Measurements from ENCODE around the gene DRC7. TPM values are rescaled to one million over a fixed set of nuclear protein-coding genes. Genes with fewer than 3 reads are reported as not detected.
A peak's percentile ranks its signal among the peaks of the same experiment; 100 is the strongest.

DRC7 gene
- total and polyA plus RNA-seq, 9 of the 15 experiments (the other 6 are each of a cell fraction or from before 2014, with no cell fraction given), result 0.04 to 0.33 (median 0.12) TPM; not detected in 3

DNA sequence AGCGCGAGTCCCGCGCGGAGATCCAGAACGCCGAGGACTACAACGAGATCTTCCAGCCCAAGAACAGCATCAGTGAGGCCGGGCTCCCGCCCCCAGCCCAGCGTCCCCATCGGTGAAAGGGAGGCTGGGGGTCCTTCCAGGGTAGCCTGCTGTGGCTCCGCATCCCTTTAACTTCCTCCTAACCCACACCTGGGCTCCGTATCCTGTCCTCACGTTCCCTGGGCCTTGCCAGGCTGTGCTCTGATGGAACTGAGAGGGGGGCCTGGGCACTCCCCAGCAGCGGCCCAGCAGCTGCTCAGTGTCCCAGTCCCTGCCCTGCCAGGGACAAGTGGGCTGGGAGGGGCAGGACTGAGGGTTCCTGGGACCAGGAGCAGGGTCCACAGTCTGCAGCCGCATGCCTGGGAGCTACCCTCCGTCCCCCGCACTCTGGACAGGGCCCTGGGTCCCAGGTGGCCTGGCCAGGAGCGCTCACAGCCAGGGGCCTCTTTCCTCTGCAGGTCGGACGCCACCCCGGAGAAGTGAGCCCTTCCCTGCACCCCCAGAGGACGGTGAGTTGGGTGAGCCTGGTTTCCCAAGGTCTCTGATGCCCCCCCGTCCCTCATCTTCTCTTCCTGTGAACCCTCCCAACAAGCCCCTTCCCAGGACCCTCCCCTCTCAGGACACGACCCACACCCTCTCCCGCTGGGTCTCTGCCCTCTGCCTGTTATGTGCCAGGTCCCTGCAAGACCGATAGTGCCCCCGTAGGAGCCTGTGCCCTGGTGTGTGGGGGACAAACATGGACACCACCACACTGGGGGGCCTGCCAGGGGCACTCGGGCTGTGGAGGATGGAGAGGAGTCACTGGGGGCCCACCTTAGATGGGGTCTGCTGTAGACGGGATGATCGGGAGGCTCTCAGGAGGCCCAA lies 59.1 kb downstream of the DRC7 start:
- intact Hi-C loops (cut with micrococcal nuclease), result no loop called here
- H3K4me3 ChIP-seq, result no peak overlapping the region
- no peaks in the 10 kb centered on the region for H3K79me2 ChIP-seq (ENCODE audit: control insufficient read depth, insufficient read depth, low read length)
- BruUV-seq (replicated peaks), result no TSS peak
- FAIRE-seq, result no peak
- in situ Hi-C loops (cut with MboI), result loop anchor here (10.0 kb wide), 1 partner anchor 251 kb away; the partner anchor contains the start of genes USB1 and ZNF319
- no peak overlapping the region for H2AFZ ChIP-seq (ENCODE audit: low read depth, low read length)
- H3K4me2 ChIP-seq (ENCODE audit: insufficient read depth, low read length), result no peak overlapping the region
- no peak overlapping the region for H3K27ac ChIP-seq (ENCODE audit: extremely low read depth, low read depth, low read length)
- no peak overlapping the region; a peak in 1 of 4 replicates for H3K9ac ChIP-seq (ENCODE audit: insufficient read depth in 1 of 2, low read depth in 2 of 2, low read length in 2 of 2)
- H3K27me3 ChIP-seq (ENCODE audit: control insufficient read depth in 2 of 2, insufficient read depth in 2 of 2, low read length in 2 of 2), result no peaks in the 10 kb centered on the region
- H3K9me3 ChIP-seq (replicated peaks; ENCODE audit: control insufficient read depth, insufficient read depth, low read depth, low read length), result no peaks in the 10 kb centered on the region
- no peaks in the 10 kb centered on the region for H3K9me1 ChIP-seq (ENCODE audit: control insufficient read depth, insufficient read depth, low read length)
- no peak for DNase-seq (ENCODE audit: extremely low read depth in 1 of 4, low spot score in 3 of 4)
- H4K20me1 ChIP-seq (replicated peaks; ENCODE audit: control insufficient read depth, insufficient read depth, low read length), result peaks cover 4% of the 10 kb centered on the region
- H3K4me1 ChIP-seq (replicated peaks in 1 of 2; ENCODE audit: control insufficient read depth in 2 of 2, insufficient read depth in 2 of 2, low read length in 2 of 2), result peaks cover 0 to 40% of the 10 kb centered on the region in 2 experiments; a peak in 3 of 5 replicates
- ChIA-PET CTCF (ENCODE audit: low intra/inter-chr PET ratio) (no interaction called here), POLR2A (interaction anchor here (0.6 kb wide), 2 partner anchors 19 to 110 kb away, joined by 3 read pairs; no protein-coding TSS in a partner anchor)
- peaks cover 66% of the 10 kb centered on the region; the same call in 2 of the 3 replicates for H3K36me3 ChIP-seq (ENCODE audit: control insufficient read depth, insufficient read depth, low read length)
- ATAC-seq, result no peak
- 80% methylated on average over 22 of the region's 32 CpGs for WGBS (ENCODE audit: insufficient coverage, low coverage, missing lambda C conversion rate)
- TF ChIP-seq POLR2G (IDR thresholded peaks at IDR 0.05; ENCODE audit: low read depth, low read length) (peak; percentile 38; the same call in 1 of the 2 replicates), L3MBTL2 (IDR thresholded peaks at IDR 0.05) (no peak), RBFOX2 (IDR thresholded peaks at IDR 0.05; ENCODE audit: low read depth, low read length) (0 out of 2 replicates have a peak, but pooled peaks have one; percentile 11)
- TF ChIP-seq, protein P1, sequence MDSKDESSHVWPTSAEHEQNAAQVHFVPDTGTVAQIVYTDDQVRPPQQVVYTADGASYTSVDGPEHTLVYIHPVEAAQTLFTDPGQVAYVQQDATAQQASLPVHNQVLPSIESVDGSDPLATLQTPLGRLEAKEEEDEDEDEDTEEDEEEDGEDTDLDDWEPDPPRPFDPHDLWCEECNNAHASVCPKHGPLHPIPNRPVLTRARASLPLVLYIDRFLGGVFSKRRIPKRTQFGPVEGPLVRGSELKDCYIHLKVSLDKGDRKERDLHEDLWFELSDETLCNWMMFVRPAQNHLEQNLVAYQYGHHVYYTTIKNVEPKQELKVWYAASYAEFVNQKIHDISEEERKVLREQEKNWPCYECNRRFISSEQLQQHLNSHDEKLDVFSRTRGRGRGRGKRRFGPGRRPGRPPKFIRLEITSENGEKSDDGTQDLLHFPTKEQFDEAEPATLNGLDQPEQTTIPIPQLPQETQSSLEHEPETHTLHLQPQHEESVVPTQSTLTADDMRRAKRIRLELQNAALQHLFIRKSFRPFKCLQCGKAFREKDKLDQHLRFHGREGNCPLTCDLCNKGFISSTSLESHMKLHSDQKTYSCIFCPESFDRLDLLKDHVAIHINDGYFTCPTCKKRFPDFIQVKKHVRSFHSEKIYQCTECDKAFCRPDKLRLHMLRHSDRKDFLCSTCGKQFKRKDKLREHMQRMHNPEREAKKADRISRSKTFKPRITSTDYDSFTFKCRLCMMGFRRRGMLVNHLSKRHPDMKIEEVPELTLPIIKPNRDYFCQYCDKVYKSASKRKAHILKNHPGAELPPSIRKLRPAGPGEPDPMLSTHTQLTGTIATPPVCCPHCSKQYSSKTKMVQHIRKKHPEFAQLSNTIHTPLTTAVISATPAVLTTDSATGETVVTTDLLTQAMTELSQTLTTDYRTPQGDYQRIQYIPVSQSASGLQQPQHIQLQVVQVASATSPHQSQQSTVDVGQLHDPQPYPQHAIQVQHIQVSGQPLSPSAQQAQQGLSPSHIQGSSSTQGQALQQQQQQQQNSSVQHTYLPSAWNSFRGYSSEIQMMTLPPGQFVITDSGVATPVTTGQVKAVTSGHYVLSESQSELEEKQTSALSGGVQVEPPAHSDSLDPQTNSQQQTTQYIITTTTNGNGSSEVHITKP (IDR thresholded peaks at IDR 0.05; ENCODE audit: partially characterized antibody), result peak; percentile 8
